ENCODE results near the gene TELO2. TPM values are rescaled to one million over a fixed set of nuclear protein-coding genes. Genes with fewer than 3 reads are reported as not detected.

The TELO2 gene
- total and polyA plus RNA-seq, 2 donors (not counting 3 experiments of a cell fraction or from before 2014, with no cell fraction given): 30.7 to 61.6 TPM

DNA sequence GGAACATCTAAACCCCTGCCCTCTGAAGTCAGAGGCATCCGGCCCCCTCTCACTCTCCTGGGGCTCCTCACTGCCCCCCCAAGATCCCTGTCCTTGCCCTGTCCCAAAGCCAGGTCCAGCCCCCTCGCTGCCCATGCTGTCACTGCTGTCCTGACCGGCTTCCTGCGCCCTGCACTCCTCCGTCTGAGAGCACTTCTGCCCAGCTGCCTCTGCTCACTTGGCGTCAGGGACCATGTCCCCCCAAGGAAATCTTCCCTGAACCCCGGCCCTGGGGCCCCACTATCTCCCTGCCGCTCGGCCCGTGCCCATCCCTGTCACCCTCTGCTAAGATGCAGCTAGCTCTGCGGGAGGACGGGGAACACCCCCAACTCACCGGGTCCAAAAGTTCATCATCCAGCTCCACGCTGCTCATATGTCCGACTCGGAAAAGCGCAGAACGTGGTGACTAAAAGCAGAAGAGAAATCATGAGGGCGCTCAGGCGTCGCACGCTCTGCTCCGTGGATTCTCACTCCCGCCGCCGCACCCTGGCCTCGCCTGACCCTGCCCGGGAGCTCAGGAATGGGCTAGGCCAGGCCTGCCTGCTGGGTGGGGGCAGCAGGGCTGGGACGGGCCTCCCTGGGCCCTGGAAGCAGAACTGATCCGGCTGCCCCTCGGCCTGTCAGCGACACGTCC lies 28.1 kb upstream of the TELO2 start:
- H3K9ac ChIP-seq (replicated peaks; ENCODE audit: extremely low read depth, insufficient read depth, low read length): no peak overlapping the region
- FAIRE-seq: no peak

More for the DNA sequence above, 28.1 kb upstream of the TELO2 start:
- no peak overlapping the region for H3K27ac ChIP-seq (ENCODE audit: insufficient read depth, low read depth, low read length)
- intact Hi-C loops (cut with micrococcal nuclease) (no loop called here), dilution Hi-C loops (cut with MboI; ENCODE audit: extremely low pct_ligation_motif_present, low sequenced_read_pairs) (no loop called here)
- H3K4me3 ChIP-seq (replicated peaks in 1 of 3; ENCODE audit: insufficient read depth in 1 of 3, low read depth in 1 of 3, low read length in 3 of 3): no peak overlapping the region
- no peaks in the 10 kb centered on the region for H4K20me1 ChIP-seq (replicated peaks; ENCODE audit: control insufficient read depth, extremely low read depth, insufficient read depth, low read length)
- no peak for DNase-seq (ENCODE audit: low read depth, low spot score)
- no peaks in the 10 kb centered on the region for H3K27me3 ChIP-seq (ENCODE audit: control insufficient read depth in 2 of 2, insufficient read depth in 2 of 2, low read length in 2 of 2)
- H3K4me2 ChIP-seq (ENCODE audit: insufficient read depth, low read length): no peak overlapping the region
- H3K36me3 ChIP-seq (ENCODE audit: control insufficient read depth in 2 of 2, extremely low read depth in 1 of 2, insufficient read depth in 2 of 2, low read length in 2 of 2): peaks cover 0 to 16% of the 10 kb centered on the region in 2 experiments
- CTCF ChIA-PET: no interaction called here
- no peak overlapping the region for H2AFZ ChIP-seq (ENCODE audit: low read depth, low read length)
- peaks cover 9% of the 10 kb centered on the region for H3K79me2 ChIP-seq (ENCODE audit: control insufficient read depth, insufficient read depth, low read length)
- POLR2A ChIA-PET: no interaction called here
- no peaks in the 10 kb centered on the region for H3K4me1 ChIP-seq (ENCODE audit: control insufficient read depth, extremely low read depth, insufficient read depth, low read length)
- H3K9me3 ChIP-seq (replicated peaks; ENCODE audit: control insufficient read depth, insufficient read depth, low read length): no peaks in the 10 kb centered on the region
- H3K9me1 ChIP-seq (replicated peaks; ENCODE audit: control insufficient read depth, extremely low read depth, insufficient read depth, low read length): no peaks in the 10 kb centered on the region
- BruUV-seq (replicated peaks): no TSS peak
- TF ChIP-seq, protein P1, sequence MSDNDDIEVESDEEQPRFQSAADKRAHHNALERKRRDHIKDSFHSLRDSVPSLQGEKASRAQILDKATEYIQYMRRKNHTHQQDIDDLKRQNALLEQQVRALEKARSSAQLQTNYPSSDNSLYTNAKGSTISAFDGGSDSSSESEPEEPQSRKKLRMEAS (IDR thresholded peaks at IDR 0.05; ENCODE audit: insufficient read depth, insufficient read length): no peak
- TF ChIP-seq JUN (IDR thresholded peaks at IDR 0.05; ENCODE audit: borderline replicate concordance, insufficient read depth, insufficient read length, low read depth) (no peak), GATA2 (IDR thresholded peaks at IDR 0.05; ENCODE audit: insufficient read depth, insufficient read length, low read depth, low read length) (no peak), MYC (IDR thresholded peaks at IDR 0.05; ENCODE audit: low read depth, low read length) (no peak), POLR2AphosphoS5 (IDR thresholded peaks at IDR 0.05; ENCODE audit: insufficient read depth, low read depth, low read length) (no peak), FOS (IDR thresholded peaks at IDR 0.05; ENCODE audit: borderline replicate concordance, insufficient read depth, low read length) (no peak), EZH2 (IDR thresholded peaks at IDR 0.05; ENCODE audit: borderline replicate concordance, low read depth, low read length, severe bottlenecking) (no peak), POLR2A (IDR thresholded peaks at IDR 0.05; ENCODE audit: low read depth, low read length) (no peak)
- TF ChIP-seq, protein P2, sequence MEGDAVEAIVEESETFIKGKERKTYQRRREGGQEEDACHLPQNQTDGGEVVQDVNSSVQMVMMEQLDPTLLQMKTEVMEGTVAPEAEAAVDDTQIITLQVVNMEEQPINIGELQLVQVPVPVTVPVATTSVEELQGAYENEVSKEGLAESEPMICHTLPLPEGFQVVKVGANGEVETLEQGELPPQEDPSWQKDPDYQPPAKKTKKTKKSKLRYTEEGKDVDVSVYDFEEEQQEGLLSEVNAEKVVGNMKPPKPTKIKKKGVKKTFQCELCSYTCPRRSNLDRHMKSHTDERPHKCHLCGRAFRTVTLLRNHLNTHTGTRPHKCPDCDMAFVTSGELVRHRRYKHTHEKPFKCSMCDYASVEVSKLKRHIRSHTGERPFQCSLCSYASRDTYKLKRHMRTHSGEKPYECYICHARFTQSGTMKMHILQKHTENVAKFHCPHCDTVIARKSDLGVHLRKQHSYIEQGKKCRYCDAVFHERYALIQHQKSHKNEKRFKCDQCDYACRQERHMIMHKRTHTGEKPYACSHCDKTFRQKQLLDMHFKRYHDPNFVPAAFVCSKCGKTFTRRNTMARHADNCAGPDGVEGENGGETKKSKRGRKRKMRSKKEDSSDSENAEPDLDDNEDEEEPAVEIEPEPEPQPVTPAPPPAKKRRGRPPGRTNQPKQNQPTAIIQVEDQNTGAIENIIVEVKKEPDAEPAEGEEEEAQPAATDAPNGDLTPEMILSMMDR (IDR thresholded peaks at IDR 0.05; ENCODE audit: extremely low read depth in 1 of 2, insufficient read depth in 1 of 2, low read depth in 1 of 2, low read length in 2 of 2): no peak

All from endothelial cell of umbilical vein (primary cell).